ENCODE data around the gene LSM14A. TPM values are rescaled to one million over a fixed set of nuclear protein-coding genes. Genes with fewer than 3 reads are reported as not detected.
"Not testable (repeated sequence)": the region's sequence is repeated elsewhere in the genome, so short reads cannot be mapped to it uniquely, and the experiment has no call there.

LSM14A gene
- 77.2 TPM for polyA plus RNA-seq (ENCODE audit: insufficient read length)

DNA sequence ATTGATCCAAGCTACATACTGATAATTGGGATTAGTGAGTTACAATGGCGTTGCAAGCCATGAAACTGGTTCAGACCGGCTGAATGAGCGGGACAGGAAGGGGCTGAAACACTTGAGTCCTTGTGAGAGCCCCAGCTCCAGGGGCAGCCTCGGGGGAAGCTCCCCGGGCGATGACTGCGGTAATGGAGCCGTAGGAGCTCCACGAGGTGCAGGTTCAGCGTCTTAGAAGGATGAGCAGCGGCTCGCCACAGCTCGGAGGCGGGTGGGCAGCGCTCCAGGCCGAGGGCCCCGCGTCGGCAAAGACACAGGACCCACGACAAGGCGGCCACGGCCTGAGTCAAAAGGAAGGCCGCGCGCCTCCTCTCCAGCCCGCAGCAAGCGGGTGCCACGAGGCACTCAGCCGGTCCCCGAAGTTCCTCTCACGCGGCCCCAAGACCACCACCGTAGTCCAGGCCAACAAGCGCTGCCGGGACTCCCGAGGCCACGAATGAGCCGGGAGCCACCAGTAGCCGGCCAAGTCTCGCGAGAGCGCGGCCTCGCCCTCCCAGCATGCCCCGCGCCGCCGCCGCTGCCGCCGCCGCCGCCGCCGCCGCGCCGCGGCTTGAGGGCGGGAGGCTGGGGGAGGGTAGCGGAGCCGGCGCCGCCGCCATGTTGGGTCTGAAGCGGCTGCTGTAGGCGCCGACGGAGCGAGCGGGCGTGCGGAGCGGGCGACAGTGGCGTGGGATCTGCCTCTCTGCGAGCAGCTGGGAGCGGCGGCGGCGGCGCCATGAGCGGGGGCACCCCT lies at the start of gene LSM14A:
Gene LSM14A, plus strand, starts transcription at position 628 of the 784 bp plus-strand sequence. Its CDS starts 139 bp downstream, at position 767.
- DNase-seq (ENCODE audit: low read depth), result peak; percentile 77

DNA sequence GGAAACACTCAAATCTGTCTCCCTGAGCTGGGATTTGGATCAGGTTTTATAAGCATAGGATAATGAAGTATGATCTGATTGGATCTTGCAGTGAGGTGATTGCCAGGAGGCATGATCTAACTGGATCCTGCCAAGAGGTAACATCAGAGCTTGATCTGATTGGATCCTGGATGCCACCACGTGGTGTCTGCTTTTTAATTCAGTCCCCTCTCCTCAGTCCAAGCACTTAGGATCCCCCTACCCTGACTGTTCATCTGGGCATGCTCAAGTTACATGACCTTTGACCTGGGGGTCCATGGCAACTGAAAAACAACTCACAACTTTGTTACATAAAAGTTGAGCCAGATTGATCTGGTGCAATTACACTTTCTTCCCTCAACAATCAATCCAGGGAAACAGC lies 47.5 kb upstream of the LSM14A start:
- DNase-seq (ENCODE audit: low read depth), result no peak

- DNase-seq (ENCODE audit: low read depth), result no peak
Observed at GRCh38 chr19:34126966-34127365, 45.3 kb upstream of the LSM14A start.

DNA sequence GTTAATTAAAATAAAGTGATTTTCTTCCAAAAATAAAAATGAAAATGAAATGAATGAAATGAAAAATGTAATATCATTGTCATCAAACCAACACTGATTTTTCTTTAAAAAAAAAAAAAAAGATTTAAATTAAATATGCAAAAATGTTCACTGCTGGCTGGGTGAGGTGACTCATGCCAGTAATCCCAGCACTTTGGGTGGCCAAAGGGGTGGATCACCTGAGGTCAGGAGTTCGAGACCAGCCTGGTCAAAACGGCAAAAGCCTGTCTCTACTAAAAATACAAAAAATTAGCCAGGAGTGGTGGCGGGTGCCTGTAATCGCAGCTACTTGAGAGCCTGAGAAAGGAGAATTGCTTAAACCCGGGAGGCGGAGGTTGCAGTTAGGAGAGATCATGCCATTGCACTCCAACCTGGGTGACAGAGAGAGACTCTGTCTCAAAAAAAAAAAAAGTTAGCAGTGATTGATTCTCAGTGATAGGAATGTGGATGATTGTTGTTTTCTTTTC lies 44.6 kb upstream of the LSM14A start:
- no peak for DNase-seq (ENCODE audit: low read depth)

DNA sequence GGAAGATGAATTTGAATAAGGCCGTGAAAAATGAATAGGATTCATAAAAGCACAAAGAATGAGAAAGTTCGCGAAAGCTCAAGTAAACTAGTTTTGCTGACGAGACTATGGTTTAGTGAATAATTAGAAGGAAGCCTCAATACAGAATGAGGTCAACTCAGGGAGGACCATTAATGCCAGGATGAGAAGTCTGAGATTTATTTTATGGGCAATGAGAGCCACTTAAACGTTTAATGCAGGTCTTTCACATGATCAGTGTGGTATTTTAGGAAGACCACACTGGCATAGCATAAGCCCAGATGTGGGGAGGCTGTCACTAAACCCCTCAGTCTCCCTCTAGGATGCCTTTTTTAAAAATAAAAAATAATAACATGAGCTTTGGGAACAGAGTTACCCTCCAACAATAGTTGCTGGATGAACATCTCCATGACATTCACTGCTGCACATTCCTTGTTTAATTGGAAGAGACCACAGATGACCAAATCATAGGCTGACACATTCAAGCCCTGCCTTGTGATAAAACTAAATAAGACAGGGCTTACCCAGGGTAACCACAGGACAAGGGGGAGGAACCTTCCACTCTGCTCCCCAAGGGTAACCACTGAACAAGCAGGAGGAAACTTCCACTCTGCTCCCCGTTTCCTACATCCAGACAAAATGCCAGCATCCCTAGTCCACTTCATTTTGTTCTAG lies 43.6 kb upstream of the LSM14A start:
- DNase-seq (ENCODE audit: low read depth), result no peak

DNA sequence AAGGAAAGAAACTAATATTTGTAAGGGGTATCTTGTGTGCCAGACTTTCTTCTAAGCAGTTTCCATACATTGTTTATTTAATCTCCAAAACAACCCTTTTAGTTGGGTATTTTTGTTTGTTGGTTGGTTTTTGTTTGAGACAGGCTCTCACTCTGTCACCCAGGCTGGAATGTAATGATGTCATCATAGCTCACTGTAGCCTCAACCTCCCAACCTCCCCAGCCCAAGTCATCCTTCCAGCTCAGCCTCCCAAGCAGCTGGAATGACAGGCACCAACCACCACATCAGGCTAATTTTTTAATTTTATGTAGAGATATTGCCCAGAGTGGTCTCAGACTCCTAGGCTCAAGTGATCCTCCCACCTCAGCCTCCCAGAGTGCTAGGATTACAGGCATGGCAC lies 41.2 kb upstream of the LSM14A start:
- DNase-seq (ENCODE audit: low read depth), result no peak

DNA sequence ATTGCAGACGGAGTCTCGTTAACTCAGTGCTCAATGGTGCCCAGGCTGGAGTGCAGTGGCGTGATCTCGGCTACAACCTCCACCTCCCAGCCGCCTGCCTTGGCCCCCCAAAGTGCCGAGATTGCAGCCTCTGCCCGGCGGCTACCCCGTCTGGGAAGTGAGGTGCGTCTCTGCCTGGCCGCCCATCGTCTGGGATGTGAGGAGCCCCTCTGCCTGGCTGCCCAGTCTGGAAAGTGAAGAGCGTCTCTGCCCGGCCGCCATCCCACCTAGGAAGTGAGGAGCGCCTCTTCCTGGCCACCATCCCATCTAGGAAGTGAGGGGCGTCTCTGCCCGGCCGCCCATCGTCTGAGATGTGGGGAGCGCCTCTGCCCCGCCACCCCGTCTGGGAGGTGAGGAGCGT lies 40.2 kb upstream of the LSM14A start:
- not testable (repeated sequence) for DNase-seq (ENCODE audit: low read depth)

- not testable (repeated sequence) for DNase-seq (ENCODE audit: low read depth)
Observed at GRCh38 chr19:34132706-34133105, 39.6 kb upstream of the LSM14A start.

- DNase-seq (ENCODE audit: low read depth), result peak; percentile 39
Observed at GRCh38 chr19:34134190-34135053, 37.9 kb upstream of the LSM14A start.

DNA sequence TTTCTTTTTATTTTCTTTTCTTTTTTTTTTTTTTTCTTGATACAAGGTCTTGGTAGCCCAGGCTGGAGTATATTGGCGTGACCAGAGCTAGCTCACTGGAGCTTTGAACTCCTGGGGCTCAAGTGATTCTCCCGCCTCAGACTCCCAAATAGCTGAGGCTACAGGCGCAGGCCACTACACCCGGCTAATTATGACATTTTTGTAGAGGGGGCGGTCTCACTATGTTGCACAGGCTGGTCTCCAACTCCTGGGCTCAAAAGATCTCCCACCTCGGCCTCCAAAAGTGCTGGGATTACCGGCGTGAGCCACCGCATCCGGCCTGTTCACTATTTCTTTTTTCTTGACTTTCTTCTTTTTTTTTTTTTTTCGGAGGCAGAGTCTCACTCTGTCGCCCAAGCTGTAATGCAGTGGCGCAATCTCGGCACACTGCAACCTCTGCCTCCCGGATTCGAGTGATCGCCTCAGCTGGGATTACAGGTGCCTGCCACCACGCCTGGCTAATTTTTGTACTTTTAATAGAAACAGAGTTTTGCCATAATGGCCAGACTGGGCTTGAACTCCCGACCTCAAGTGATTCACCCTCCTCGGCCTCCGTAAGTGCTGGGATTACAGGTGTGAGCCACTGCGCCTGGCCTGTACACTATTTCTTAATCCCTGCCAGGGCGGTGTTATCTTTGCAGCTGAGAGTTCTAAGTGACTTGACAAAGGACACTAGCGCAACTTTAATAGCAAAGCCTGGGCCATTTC lies 37.1 kb upstream of the LSM14A start:
- DNase-seq (ENCODE audit: low read depth), result no peak

DNA sequence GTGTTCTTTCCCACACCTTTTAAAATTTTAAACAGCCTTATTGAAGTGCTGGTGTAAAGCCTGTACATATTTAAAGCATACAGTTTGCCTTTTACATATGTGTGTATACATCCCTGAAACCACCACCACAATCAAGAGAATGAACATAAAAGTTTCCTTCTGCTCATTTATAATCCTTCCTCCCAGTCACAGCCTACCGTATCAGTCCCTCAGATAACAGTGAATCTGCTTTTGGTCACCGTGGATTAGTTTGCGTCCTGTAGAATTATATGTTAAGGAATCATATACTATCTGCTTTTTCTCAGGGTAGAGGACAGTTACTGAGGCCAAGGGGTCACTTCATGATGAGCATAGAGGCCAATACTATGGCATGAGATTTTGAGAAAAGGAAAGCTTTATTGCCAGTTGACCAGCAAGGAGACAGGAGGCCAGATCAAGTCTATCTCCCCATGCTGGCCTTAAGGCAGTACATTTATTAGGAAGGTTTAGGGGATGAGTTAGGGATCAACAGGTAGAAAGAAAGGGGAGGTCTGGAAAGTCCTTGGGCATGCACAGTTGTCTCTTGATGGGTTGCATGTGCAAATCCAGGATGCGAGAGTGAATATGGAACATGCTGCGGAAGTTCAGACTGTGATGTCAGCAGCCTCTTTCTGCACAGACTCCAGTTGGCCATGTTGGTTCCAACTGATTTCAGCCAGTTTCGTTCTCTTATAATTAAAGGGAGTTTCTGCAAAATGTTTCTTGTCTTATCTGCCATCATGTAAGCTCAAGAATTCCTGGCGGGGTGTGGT lies 36.3 kb upstream of the LSM14A start:
- no peak for DNase-seq (ENCODE audit: low read depth)

DNA sequence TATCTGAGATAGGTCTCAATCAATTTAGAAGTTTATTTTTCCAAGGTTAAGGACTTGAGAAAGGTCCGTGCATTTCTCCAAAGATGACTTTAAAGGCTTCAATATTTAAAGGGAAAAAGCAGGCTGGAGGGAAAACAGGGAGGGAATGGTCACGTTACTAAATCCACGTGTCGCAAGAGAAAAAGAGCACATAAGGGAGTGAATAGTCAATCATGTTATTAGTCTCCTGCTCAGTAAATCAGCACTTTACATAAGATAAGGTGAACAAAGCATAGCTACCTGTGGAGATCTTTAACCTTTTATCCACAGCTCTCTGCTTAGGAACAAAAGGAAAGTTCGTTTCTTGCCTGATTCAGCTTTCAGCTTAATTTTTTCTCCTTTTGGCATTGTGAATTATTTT lies 31.3 kb upstream of the LSM14A start:
- no peak for DNase-seq (ENCODE audit: low read depth)

DNA sequence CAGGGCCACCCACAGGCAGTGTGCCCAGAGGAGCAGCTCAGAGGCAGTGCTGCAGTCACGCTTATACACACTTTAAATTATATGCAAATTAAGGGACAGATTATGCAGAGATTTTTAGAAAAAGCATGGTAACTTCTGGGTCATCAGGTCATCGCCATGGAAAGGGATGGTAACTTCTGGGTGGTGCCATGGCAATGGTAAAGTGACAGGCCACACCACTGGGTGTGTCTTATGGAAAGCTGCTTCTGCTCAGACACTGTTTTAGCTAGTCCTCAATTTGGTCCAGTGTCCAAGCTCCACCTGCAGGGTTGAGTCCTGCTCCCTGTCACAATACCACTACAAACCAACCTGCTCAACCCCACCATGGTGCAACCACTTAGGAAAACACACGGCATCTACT lies 29.9 kb upstream of the LSM14A start:
- no peak for DNase-seq (ENCODE audit: low read depth)

GRCh38 chr19:34145741-34146202 lies 26.5 kb upstream of the LSM14A start:
- DNase-seq (ENCODE audit: low read depth), result no peak

DNA sequence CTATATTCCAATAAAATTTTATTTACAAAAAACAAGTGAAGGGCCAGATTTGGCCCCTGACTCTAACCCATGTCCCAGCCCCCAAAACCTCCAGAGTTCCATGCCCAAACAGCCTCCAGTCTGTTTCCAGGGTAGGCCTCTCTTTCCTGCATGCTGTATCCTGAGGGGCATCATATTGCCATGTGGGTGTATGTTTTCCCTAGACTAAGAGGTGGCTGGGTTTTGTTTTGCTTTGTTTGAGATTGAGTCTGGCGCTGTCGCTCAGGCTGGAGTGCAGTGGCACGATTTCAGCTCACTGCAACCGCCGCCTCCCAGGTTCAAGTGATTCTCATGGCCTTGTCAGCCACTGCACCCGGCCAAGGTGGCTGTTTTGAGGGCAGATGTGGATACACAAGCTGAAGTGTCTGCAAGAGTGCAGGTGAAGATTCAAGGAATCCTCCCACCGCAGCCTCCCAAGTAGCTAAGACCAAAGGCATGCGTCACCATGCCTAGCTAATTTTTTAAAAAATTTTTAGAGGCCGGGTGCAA lies 23.6 kb upstream of the LSM14A start:
- no peak for DNase-seq (ENCODE audit: low read depth)

GRCh38 chr19:34149873-34150272 lies 22.4 kb upstream of the LSM14A start:
- DNase-seq (ENCODE audit: low read depth), result no peak

GRCh38 chr19:34150558-34150957 lies 21.7 kb upstream of the LSM14A start:
- no peak for DNase-seq (ENCODE audit: low read depth)

GRCh38 chr19:34151439-34151838 lies 20.9 kb upstream of the LSM14A start:
- DNase-seq (ENCODE audit: low read depth), result no peak

DNA sequence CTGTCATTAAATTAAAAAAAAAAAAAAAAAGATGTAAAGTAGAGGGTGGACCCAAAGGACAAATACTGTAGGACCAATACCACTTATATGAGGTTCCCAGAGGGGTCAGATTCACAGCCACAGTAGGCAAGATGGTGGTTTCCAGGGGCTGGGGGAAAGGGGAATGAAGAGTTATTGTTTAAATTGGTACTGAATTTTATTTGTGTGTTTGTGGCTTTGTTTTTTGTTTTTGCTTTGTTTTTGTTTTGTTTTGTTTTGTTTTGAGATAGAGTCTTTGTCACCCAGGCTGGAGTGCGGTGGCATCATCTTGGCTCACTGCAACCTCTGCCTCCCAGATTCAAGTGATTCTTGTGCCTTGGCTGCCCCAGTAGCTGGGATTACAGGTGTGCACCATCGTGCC lies 17.9 kb upstream of the LSM14A start:
- DNase-seq (ENCODE audit: low read depth), result no peak

- DNase-seq (ENCODE audit: low read depth), result no peak
Observed at GRCh38 chr19:34155686-34156085, 16.6 kb upstream of the LSM14A start.
